BLaER1 treated with 17β-estradiol and CSF1 and Interleukin-3, amounts not matched to agents 10 nM and 100 nM (cell line): ENCODE results near the gene FKBP1A.

Source experiments
- H3K27ac ChIP-seq, 11 experiments: shearing (Covaris generic); formaldehyde crosslinking; 2 replicates each; pipeline ENCODE4 v1.8.1; 2022
- H3K27me3 ChIP-seq, 11 experiments: shearing (Covaris generic); formaldehyde crosslinking; 2 replicates each; pipeline ENCODE4 v1.8.1; 2022
- H3K36me3 ChIP-seq, 11 experiments: shearing (Covaris generic); formaldehyde crosslinking; 2 replicates each; pipeline ENCODE4 v1.8.1; 2022
- H3K4me1 ChIP-seq, 10 experiments: shearing (Covaris generic); formaldehyde crosslinking; 2 replicates each; pipeline ENCODE4 v1.8.1; 2022
- H3K4me2 ChIP-seq, 11 experiments: shearing (Covaris generic); formaldehyde crosslinking; 2 replicates each; pipeline ENCODE4 v1.8.1; 2022
- H3K4me3 ChIP-seq, 10 experiments: shearing (Covaris generic); formaldehyde crosslinking; 2 replicates each; pipeline ENCODE4 v1.8.1; 2022
- H3K9ac ChIP-seq, 11 experiments: shearing (Covaris generic); formaldehyde crosslinking; 2 replicates each; pipeline ENCODE4 v1.8.1; 2022
- H3K9me3 ChIP-seq, 11 experiments: shearing (Covaris generic); formaldehyde crosslinking; replicated peaks in 1 of 11; 2 replicates each; pipeline ENCODE4 v1.8.1; 2022
- H4K20me1 ChIP-seq, 11 experiments: shearing (Covaris generic); formaldehyde crosslinking; 2 replicates each; pipeline ENCODE4 v1.8.1; 2022
- Cebpa-rat ChIP-seq, 11 experiments: shearing (Covaris generic); IDR thresholded peaks; 2 replicates each; pipeline ENCODE4 v1.8.1; 2022

Gene FKBP1A

GRCh38 chr20:1333462-1334369 is 59.1 kb downstream of the FKBP1A start:
- H3K27ac ChIP-seq, result no peak overlapping the region
- no peak for TF ChIP-seq Cebpa-rat (IDR thresholded peaks at IDR 0.05)
- no peaks in the 10 kb centered on the region for H3K27me3 ChIP-seq
- H4K20me1 ChIP-seq, result peaks cover 22 to 94% (median 60%) of the 10 kb centered on the region in 11 experiments; a peak in 19 of 22 replicates
- H3K9me3 ChIP-seq, result no peaks in the 10 kb centered on the region
- H3K4me3 ChIP-seq, result no peak overlapping the region
- H3K9ac ChIP-seq, result no peak overlapping the region
- H3K4me1 ChIP-seq, result peaks cover 22 to 40% (median 33%) of the 10 kb centered on the region in 10 experiments
- H3K4me2 ChIP-seq, result no peak overlapping the region
- H3K36me3 ChIP-seq, result peaks cover 30 to 71% (median 48%) of the 10 kb centered on the region in 11 experiments

GRCh38 chr20:1332749-1333300 is 60.0 kb downstream of the FKBP1A start:
- Histone ChIP-seq H3K9ac (no peak overlapping the region), H3K27ac (no peak overlapping the region), H3K27me3 (no peaks in the 10 kb centered on the region), H3K36me3 (peaks cover 30 to 71% (median 44%) of the 10 kb centered on the region in 11 experiments), H4K20me1 (peaks cover 22 to 94% (median 67%) of the 10 kb centered on the region in 11 experiments; a peak in 20 of 22 replicates), H3K4me3 (no peak overlapping the region), H3K4me1 (peaks cover 31 to 49% (median 42%) of the 10 kb centered on the region in 10 experiments), H3K4me2 (peak overlapping the region in 2 of 11 experiments; percentile 17 to 36; a peak in 2 of 22 replicates), H3K9me3 (no peaks in the 10 kb centered on the region)
- no peak for TF ChIP-seq Cebpa-rat (IDR thresholded peaks at IDR 0.05)

GRCh38 chr20:1331801-1332453 is 60.9 kb downstream of the FKBP1A start:
- H3K4me1 ChIP-seq, result peaks cover 40 to 58% (median 51%) of the 10 kb centered on the region in 10 experiments
- TF ChIP-seq Cebpa-rat (IDR thresholded peaks at IDR 0.05), result no peak
- H3K36me3 ChIP-seq, result peaks cover 30 to 69% (median 42%) of the 10 kb centered on the region in 11 experiments

GRCh38 chr20:1331101-1331500 is 61.8 kb downstream of the FKBP1A start:
- Histone ChIP-seq H3K27ac (0 out of 22 replicates have a peak overlapping the region, but pooled peaks of 1 of the 11 experiments have one; percentile 4), H3K36me3 (peaks cover 29 to 61% (median 39%) of the 10 kb centered on the region in 11 experiments), H3K4me1 (peaks cover 48 to 66% (median 59%) of the 10 kb centered on the region in 10 experiments), H3K4me3 (no peak overlapping the region), H4K20me1 (peaks cover 19 to 97% (median 72%) of the 10 kb centered on the region in 11 experiments; a peak in 20 of 22 replicates), H3K9ac (no peak overlapping the region), H3K9me3 (no peaks in the 10 kb centered on the region), H3K4me2 (no peak overlapping the region), H3K27me3 (no peaks in the 10 kb centered on the region)
- TF ChIP-seq Cebpa-rat (IDR thresholded peaks at IDR 0.05), result no peak

More at GRCh38 chr20:1331801-1332453, 60.9 kb downstream of the FKBP1A start:
- H3K4me3 ChIP-seq, result no peak overlapping the region
- no peak overlapping the region for H3K27ac ChIP-seq
- H3K9ac ChIP-seq, result no peak overlapping the region
- H3K4me2 ChIP-seq, result no peak overlapping the region
- no peaks in the 10 kb centered on the region for H3K27me3 ChIP-seq
- H4K20me1 ChIP-seq, result peaks cover 22 to 94% (median 74%) of the 10 kb centered on the region in 11 experiments; a peak in 20 of 22 replicates
- no peaks in the 10 kb centered on the region for H3K9me3 ChIP-seq

- no peaks in the 10 kb centered on the region for H3K9me3 ChIP-seq
- no peak overlapping the region for H3K4me3 ChIP-seq
- H3K36me3 ChIP-seq, result peaks cover 28 to 59% (median 35%) of the 10 kb centered on the region in 11 experiments
- TF ChIP-seq Cebpa-rat (IDR thresholded peaks at IDR 0.05), result no peak
- no peak overlapping the region for H3K9ac ChIP-seq
- peak overlapping the region in 3 of 11 experiments; percentile 22 to 27 (median 24); a peak in 2 of 22 replicates for H3K27ac ChIP-seq
- H3K27me3 ChIP-seq, result no peaks in the 10 kb centered on the region
- peaks cover 51 to 69% (median 58%) of the 10 kb centered on the region in 10 experiments for H3K4me1 ChIP-seq
- peaks cover 19 to 89% (median 69%) of the 10 kb centered on the region in 11 experiments; a peak in 20 of 22 replicates for H4K20me1 ChIP-seq
- peak overlapping the region in 7 of 11 experiments; percentile 2 to 96 (median 20); a peak in 7 of 22 replicates for H3K4me2 ChIP-seq
Measured at GRCh38 chr20:1330075-1330830, 62.6 kb downstream of the FKBP1A start.

- peaks cover 19 to 74% (median 55%) of the 10 kb centered on the region in 11 experiments; a peak in 19 of 22 replicates for H4K20me1 ChIP-seq
- H3K9ac ChIP-seq, result peak within 1 kb of the TSS in 8 of 11 experiments; percentile 8 to 99 (median 26); a peak in 7 of 22 replicates
- no peaks in the 10 kb centered on the region for H3K27me3 ChIP-seq
- peaks cover 56 to 72% (median 62%) of the 10 kb centered on the region in 10 experiments for H3K4me1 ChIP-seq
- H3K9me3 ChIP-seq, result no peaks in the 10 kb centered on the region
- peak within 1 kb of the TSS; percentile 29 to 98 (median 96) for H3K4me2 ChIP-seq
- peaks cover 21 to 47% (median 33%) of the 10 kb centered on the region in 11 experiments for H3K36me3 ChIP-seq
- no peak for TF ChIP-seq Cebpa-rat (IDR thresholded peaks at IDR 0.05)
- H3K4me3 ChIP-seq, result no peak within 1 kb of the TSS
- peak within 1 kb of the TSS in 6 of 11 experiments; percentile 5 to 100 (median 36); a peak in 8 of 22 replicates for H3K27ac ChIP-seq
Measured at GRCh38 chr20:1328680-1329330, 64.0 kb downstream of the FKBP1A start, which contains the start of gene SDCBP2. TSS of gene SDCBP2 (minus strand) at chr20:1329139. CDS start at chr20:1320416, 8,723 bp downstream.

GRCh38 chr20:1327827-1328679 is 64.8 kb downstream of the FKBP1A start:
- Histone ChIP-seq H3K9me3 (no peaks in the 10 kb centered on the region), H3K9ac (peak overlapping the region in 7 of 11 experiments; percentile 9 to 99 (median 32); a peak in 7 of 22 replicates), H3K4me3 (no peak overlapping the region), H3K4me1 (peaks cover 60 to 76% (median 69%) of the 10 kb centered on the region in 10 experiments), H3K4me2 (peak overlapping the region; percentile 29 to 98 (median 96)), H4K20me1 (peaks cover 15 to 67% (median 48%) of the 10 kb centered on the region in 11 experiments; a peak in 19 of 22 replicates), H3K27ac (peak overlapping the region in 5 of 11 experiments; percentile 5 to 100 (median 25); a peak in 7 of 22 replicates), H3K36me3 (peaks cover 14 to 39% (median 26%) of the 10 kb centered on the region in 11 experiments; a peak in 21 of 22 replicates), H3K27me3 (no peaks in the 10 kb centered on the region)
- no peak for TF ChIP-seq Cebpa-rat (IDR thresholded peaks at IDR 0.05)
